Measurements from ENCODE around the gene NIPAL1.

NIPAL1 gene

GRCh38 chr4:48065587-48066052 is 49.0 kb downstream of the NIPAL1 start:
- DNase-seq (ENCODE audit: low read depth), result no peak

DNA sequence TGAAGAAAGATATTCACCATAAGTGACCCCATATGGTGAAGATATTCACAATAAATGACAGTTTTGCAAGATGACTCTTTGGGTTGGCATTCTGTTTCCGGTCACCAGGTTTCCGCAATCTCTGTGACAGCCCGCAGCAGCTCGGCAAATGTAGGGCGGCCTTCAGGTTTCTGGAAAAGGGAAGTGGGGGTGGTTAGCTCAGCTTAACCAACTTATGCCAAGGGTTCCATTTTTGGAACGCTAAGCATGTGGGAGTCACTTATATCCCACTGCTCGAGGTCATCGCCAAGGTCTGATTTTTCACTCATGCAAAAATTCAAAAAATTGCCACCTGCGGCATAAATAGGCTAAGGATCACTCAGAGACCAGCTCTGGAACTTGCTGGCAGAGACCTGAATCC is 51.0 kb downstream of the NIPAL1 start:
- DNase-seq (ENCODE audit: low read depth), result no peak

DNA sequence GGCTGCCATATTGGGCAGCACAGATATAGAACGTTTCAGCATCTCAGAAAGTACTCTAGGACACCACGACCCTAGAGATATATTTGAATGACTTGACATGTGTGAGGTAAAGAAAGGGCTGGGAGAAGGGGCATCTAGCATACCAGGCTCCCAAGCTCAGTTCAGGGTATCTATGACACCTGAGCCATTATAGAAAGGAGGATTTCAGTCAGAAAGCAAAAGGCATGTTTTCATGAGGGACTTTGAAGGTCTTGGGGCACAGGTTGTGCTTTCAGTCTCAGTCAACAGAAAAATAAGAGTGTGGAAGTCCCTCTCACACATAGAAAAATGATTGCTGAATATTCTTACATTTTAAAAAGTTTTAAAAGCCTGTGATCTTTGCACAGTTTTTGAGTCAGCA is 51.6 kb downstream of the NIPAL1 start:
- DNase-seq (ENCODE audit: low read depth), result no peak

- no peak for DNase-seq (ENCODE audit: low read depth)
Observed at GRCh38 chr4:48069026-48069425, 52.5 kb downstream of the NIPAL1 start.

DNA sequence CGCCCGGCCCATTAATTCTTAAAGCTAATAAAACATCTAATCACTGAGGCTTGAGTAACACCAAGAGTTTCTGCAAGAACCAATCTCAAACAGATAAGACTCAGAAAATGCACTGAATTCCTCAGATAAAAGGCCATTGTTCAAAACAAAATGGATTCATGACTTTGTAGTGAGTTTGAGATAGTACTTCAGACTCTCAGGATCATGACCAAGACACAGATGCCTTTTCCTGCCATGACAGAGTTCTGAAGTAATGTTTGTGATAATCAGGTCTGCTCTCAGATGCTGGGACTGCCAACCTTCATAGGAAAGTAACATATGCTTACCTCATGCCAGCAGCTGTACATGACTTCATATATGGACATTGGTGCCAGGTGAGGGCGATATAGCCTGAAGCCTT is 54.6 kb downstream of the NIPAL1 start:
- DNase-seq (ENCODE audit: low read depth), result no peak

DNA sequence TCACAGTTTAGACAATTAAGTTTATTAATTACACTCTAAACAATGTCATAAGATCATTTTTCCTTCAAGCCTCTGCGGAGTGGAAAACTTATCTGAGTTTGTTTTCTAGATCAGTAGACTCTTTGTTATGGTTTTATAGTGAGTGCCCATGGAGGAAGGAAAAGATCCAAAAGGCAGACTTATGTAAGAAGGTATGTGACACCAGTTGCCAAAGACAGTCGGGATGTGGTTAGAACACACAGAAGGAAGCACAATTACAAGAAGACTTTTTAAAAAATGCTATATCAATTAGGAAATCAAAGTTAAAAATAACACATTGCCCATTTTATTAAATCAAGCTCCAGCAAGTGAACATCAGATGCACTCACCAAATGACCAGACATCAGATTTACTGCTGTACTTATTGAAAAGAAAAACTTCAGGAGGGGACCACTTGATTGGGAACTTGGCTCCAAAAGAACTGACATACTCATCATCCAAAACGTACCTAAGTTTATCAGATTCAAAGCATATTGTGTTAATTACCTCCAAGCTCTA is 57.1 kb downstream of the NIPAL1 start:
- no peak for DNase-seq (ENCODE audit: low read depth)

DNA sequence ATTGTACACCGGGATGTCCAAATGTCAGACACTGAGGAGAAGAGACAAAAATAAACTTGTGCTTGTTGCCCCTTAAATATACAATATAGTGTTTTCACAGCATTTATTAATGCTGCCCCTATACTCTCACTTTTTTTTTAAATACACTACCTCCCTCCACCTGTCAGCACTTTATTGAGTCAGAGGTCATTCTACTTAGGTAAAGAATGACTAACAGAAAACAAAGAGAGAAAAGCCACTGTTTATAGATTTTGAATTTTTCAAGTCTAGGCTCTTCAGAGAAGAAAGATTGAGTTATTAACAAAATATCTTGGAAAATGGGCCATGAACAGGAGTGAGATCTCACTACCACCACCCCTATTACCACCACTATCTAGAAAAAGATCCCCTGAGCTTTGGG is 58.1 kb downstream of the NIPAL1 start:
- DNase-seq (ENCODE audit: low read depth), result no peak

GRCh38 chr4:48078425-48078824 is 61.9 kb downstream of the NIPAL1 start:
- DNase-seq (ENCODE audit: low read depth), result no peak

DNA sequence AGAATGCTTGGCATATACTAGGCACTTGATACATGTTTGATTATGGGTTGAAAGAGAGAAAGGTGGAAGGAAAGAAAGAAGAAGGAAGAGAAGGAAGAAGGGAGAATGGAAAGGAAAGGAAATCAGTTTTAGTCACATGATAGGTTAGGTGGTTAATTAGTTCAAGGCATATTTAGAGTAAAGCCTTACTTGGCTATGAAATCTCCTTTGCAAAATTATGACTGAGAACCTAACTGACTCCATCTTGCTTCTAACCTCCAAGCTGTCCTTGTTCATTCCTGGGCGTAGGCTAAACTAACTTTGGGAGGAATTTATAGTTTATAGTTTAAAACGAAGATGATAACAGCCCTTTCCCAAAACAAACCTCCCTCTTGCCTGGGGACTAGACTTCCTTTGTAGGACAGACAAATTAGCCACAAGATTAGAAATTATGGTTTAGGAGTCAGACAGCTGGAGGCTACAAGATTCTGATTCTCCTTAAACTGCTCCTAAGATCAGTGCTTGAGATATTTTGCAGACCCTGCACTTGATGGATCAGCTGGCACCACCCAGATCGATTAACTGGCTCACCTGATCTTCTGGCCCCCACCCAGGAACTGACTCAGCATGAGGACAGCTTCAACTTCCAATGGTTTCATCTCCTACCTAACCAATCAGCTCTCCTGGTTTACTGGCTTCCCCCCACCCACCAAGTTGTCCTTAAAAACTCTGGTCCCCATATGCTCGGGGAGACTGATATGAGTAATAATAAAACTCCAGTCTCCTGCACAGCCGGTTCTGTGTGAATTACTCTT is 62.5 kb downstream of the NIPAL1 start:
- DNase-seq (ENCODE audit: low read depth), result no peak

DNA sequence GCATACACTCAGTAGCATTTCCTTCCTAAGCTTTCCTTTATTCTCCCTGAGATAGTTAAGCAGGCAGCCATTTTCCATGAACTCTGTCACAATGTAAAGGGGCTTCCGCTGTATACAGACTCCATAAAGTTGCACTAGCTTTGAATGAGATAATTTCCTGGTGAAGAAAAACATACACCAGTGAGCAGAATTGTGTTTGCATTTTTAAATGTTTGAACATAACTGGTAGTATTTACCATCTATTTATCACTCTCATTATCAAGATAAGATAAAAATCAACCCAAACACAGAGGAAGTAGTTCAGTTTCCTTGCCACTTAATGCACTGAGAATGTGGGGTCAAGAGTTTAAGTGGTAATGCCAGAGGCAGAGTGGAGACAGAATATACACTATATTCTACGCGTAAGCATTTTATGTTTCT is 63.4 kb downstream of the NIPAL1 start:
- DNase-seq (ENCODE audit: low read depth), result no peak

DNA sequence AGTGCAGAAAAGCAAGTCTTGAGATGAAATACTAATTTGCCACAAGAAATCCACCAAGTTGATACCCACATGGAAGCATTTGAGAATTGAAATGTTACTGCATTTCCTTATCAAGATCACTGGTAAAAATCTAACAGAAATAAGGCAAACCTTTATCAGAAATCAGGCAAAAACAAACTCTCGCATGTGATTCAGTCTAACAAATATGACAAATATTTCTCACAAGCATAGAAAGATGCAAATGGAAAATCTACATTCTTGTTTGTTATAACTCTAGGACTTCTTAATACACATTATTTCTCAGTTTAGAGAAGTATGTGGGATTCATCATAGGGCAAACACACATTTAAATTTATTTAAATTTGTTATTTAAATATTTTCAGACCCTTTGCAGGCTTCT is 64.6 kb downstream of the NIPAL1 start:
- DNase-seq (ENCODE audit: low read depth), result no peak

DNA sequence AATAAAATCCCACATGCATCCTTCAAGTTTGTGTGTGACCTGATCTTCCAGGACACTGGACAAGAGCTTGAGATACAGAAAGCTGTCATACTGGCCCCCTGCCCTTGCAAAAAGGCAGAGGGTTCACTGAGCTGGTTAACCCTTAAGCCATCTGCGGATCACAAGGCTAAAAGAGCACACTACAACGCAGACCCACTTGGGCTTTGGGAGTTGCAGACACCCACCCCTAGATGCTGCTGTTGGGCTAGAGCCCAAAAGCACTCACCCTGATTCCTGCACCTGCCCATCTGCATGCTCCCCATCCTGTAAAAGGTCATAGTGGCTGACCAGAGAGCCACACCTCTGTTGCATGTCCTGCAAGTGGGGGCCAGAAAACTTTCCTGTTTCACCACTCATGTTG is 66.4 kb downstream of the NIPAL1 start:
- no peak for DNase-seq (ENCODE audit: low read depth)

GRCh38 chr4:48085821-48086589 is 69.4 kb downstream of the NIPAL1 start:
- no peak for DNase-seq (ENCODE audit: low read depth)
